ENCODE data around the gene CALML6.

DNA sequence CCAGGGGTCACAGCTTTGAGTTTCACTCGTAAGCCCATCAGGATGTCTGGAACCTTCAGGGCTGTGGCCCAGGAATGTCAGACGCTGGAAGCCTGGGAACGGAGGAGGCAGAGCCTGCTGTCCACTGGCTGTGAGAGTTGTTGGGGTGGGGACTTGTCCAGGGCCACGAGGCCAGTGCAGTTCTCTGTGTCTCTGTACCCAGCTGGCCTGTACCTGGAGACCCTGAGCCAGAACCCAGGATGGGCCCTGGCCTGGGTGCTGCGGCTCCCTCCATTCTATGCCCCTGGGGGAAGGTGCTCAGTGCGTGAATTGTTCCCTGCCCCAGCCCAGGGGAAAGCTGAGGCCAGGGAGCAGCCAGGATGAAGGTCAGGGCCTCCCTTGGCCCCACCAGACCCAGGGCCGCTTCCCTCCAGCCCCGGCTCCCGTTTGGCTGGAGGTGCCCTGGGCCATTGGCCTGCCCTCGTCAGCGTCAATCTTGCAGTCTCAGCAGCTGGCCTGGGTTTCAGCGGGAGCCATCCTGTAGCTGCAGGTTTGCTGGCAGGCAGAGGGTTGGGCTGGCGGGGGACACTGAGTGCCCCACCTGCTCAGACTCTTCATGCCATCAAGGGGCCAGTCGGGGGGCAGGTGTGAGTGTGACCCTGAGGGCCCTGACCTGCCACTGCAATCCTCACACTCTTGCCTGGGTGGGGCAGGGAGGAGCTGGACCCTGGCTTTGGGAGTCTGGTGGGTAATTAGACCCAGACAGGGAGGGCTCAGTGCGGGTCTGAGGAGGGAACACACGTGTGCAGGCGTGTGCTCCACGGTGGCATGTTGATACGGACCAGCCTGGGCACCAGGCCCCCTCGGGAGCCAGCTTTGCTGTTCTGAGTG, 724 bp upstream of the CALML6 start:
- no peak for TF ChIP-seq CTCF (IDR thresholded peaks at IDR 0.05)
- TF ChIP-seq EZH2 (IDR thresholded peaks at IDR 0.05): no peak

Data from neural progenitor cell (in vitro differentiated cells).